GM19395 (cell line): ENCODE results near the gene DPP6.

ENCODE experiments used
- ATAC-seq: cut with Tn5 transposase; IDR thresholded peaks from one replicate; pipeline ENCODE4 v1.9.1; 2021; ENCODE audit warnings: mild to moderate bottlenecking, moderate library complexity; ENCODE audit not compliant: unreplicated experiment

DPP6 gene

DNA sequence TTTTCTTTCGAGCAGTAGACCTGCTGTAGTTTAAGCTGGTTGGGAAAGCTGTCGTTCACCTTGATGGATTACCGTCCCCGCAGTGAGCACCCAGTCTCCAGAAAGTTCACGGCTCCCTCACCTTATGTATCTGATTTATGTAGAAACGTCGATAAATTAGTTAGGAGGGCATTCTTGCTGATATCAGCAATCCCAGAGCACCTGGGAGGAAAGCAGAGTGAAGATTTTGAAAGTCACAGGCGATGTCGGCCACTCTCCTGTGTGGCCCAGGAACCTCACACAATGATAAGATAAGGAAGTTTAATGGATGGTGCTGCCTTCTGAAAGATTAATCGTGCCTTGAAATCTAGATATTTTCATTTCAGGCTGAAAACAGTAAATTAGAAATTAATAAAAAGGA, 336.8 kb downstream of the DPP6 start:
- no peak for ATAC-seq

DNA sequence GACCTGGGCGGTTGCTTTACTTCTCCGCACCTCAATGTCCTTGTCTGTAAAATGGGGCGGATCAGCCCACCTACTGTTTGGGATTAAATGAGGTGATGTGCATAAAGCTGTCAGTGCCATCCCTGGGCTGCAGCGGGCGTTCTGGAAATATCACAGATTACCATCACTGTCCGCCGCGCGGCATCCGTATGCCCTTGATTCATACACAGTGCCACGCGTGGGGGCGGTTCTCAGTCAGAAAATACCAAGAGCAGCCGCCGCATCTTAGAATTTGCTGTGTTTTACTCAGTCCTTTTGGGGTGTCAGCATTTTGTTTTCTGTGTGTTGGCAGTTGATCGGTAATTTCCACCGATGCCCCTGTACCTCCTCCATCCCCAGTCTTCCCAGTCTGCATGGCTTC, 338.8 kb downstream of the DPP6 start:
- no peak for ATAC-seq

GRCh38 chr7:154394804-154395203, 342.6 kb downstream of the DPP6 start:
- ATAC-seq: no peak

GRCh38 chr7:154406312-154406711, 354.1 kb downstream of the DPP6 start:
- ATAC-seq: no peak

DNA sequence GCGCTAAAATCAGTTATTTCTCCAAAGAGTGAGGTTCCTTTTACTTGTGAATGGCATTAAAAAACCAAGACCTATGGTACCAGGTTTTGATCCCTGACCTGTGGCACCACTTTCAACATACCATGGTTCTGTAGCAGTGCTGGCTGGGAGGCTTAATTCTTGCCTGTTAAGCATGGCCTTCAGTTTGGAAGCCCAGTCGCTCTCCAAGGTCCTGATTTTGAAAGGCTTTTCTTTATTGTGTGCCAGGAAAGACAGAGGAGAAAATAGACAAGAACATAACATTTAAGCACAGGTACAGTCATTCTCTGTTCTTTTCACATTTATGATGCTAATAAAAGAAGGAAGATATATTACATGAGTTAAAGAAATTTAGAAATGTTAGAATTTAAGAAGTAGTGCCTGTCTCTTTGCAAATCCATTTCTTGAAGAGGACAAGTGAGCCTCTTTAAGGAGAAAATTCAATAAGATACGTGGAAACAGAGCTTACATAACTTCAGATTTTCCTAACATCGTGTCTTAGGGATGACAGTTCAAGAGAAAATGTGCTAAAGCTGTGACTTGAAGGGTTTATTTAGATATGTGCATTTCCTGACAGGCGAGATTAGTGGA, 357.6 kb downstream of the DPP6 start:
- no peak for ATAC-seq

DNA sequence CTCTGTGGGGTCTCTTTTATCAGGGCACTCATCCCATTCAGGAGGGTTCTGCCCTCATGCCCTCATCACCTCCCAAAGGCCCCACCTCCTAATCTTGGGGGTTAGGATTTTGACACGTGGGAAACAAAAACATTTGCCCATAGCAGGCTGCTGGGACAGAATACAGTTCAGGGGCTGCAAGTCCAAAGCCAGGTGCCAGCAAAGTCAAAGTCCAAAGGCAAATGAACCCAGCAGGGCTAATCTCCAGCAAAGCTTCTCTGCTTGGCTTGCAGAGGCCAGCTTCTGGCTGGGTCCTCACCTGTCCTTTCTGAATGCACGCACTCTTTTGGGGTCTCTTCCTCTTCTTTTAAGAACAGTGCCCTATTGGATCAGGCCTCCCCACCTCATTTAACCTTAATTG, 359.9 kb downstream of the DPP6 start:
- no peak for ATAC-seq

GRCh38 chr7:154415709-154416399, 363.7 kb downstream of the DPP6 start:
- no peak for ATAC-seq

DNA sequence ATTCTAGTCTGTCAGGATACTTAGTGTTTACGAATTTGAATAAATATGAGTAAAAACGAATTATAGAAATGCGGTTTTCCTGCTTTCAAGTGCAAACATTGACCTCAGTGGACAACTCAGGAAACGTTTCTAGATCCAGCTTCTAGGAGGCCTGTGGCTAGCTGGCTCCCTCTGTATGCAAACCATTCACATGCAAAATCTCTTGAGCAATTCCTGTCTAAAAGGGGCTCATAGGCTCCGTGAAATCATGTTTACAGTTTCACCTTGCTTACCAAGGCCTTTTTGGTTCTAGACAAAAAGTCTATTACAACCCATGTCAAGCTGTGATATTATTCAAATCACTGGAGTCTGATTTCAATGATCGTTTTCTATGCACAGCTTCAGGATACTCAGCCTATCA, 364.5 kb downstream of the DPP6 start:
- no peak for ATAC-seq

DNA sequence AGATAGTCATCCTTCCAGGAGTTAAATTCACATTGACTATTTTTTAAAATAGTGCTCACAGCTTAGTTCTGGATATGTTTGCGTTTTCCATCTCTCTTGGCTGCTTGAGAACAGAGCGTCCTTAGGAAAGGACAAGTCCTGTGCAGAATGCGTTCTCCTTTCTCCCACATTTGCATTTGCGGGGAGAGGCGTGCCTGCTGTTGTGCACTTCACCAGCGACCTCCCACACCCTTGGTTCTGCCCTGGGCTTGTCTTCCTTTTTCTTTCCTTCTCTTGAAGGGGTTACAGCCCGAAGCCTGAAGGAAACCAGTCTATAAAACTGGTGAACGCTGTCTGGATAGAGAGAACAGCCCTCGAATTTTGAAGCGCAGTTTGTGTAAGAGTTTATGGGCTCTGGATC, 367.1 kb downstream of the DPP6 start:
- ATAC-seq: no peak

DNA sequence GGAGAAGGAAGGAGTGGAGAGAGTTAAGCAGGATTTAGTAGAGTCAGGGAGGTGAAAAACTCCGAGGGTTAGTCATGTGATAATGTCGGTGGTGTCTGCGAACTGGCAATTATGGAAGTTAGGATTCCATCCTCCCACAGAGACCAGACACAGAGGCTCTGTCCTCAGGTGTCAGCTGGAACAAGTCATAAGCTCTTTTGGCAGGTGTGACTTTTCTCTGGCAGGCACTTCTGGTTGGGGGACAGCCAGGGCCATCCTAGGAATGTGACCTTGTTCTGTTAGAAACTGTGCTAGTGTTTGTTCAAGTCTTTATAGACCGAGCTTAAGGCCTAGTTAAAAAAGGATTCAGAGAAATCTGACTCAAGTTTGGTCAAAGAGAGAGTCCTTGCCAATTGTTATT, 371.0 kb downstream of the DPP6 start:
- no peak for ATAC-seq

DNA sequence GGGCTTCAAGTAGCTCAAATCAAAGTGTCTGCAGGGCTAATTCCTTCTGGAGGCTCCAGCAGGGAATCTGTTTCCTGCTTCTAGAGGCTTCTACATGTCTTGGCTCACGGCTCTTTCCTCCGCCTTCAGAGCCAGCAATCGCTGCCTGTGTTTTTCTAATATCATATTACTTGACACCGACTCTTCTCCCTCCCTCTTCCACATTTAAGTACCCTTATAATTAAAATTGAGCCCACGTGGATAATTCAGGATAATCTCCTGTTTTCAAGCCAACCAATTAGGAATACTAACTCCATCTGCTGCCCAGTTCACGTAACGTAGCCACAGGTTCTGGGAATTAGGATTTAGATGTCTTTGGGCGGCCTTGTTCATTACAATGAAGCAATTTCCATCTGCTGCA, 372.2 kb downstream of the DPP6 start:
- ATAC-seq: no peak

- ATAC-seq: no peak
Observed at GRCh38 chr7:154425271-154425670, 373.1 kb downstream of the DPP6 start.

GRCh38 chr7:154426778-154427177, 374.6 kb downstream of the DPP6 start:
- no peak for ATAC-seq

GRCh38 chr7:154427533-154427932, 375.3 kb downstream of the DPP6 start:
- ATAC-seq: no peak

- no peak for ATAC-seq
Observed at GRCh38 chr7:154429666-154430404, 377.6 kb downstream of the DPP6 start.

- ATAC-seq: no peak
Observed at GRCh38 chr7:154430640-154431039, 378.4 kb downstream of the DPP6 start.

DNA sequence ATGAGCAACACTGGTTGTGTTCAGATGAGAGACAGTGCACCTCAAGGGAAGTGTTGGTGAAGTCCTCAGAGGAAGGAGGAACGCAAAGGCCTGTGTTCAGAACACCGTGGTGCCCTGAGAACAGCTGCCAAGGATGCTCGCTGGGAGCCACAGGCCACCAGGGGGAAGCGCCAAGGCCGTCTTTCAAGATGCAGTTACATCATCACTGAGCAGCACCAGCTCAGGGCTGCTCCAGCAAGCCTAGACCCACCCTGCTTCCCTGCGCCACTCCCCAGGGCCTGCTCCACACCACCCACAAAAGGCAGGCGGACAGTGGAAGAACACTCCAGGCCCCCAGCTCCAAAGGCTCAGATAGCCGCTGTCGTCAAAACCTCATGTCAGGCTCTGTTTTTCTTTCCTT, 378.8 kb downstream of the DPP6 start:
- no peak for ATAC-seq

DNA sequence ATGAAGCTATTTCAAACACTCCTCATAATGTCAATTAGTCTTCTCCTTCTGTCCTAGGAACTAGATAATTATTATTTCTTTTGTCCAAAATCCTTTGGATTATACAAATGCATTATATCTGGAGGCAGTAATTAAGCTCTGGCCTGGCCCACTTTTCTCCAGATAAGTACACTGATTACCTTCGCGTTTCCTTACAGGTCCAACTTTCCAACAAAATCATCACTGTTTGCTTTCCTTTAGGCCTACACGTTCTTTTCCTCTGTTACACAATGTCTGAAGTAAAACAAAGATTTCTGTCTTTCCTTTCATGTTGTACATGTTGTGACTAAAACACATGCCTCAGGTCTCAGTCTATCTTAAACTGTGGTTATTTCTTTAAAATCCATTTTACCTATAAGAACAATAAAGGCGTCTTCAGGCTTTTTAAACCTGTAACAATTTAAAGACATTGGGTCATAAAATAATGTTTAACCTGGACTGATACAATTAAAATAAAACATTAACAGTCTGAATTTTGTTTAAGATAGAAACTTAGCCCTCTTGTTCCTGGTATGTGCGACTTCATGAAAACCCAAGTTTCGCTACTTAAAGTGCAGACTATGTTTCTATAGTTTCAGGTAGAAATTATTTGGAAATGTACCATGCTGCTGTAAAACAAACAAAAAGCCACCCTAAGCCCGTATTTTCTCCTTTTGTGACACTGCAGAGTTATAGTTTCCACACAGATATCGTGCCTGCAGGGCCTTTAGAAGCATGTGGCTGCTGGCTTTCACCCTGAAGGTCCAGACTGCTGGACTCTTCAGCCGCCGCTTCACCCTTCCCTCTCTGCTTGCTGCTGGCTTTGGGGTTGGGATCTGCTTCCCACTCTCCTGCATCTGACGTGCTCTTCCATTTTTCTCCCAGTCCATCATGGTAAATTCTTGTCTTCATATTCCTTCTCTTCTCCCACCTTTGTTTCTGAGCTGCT, 381.7 kb downstream of the DPP6 start:
- ATAC-seq: no peak

DNA sequence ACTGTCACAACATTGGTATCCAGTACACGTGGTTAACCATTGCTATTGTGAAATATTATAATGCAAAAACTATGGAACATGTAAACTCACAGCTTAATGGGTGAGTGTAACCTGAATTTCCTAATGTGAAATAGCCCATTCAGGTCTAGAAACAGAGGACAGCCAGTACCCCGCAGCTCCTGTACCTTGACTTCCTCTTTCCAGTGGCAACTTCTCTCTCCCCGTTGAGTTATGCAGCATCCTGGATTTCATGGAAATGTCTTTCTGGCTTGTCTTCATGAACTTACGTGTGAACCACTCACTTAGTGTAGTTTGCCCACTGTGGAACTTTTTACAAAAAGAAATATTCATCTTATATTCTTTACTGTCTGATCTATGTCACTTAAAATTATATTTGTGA, 384.4 kb downstream of the DPP6 start:
- no peak for ATAC-seq

DNA sequence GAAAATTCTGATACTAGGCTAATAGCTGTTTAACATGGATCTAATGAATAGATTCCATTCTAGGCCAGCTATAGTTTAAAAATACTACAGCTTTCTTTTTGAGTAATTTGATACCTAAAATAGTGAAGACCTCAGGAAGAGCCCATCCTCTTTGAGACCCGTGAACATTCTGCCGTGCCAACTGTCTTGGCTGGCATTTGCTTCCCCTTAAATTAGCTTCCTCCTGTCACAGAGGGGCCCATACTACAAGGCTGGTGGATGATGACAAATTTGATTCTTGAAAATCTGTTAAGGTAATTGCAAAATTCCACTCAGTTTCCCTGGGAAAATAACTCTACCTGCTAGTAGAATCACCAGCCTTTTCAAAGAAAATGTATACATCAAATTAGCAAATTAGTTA, 385.0 kb downstream of the DPP6 start:
- ATAC-seq: no peak
